ENCODE measurements around the gene KIAA0408. TPM values are rescaled to one million over a fixed set of nuclear protein-coding genes. Genes with fewer than 3 reads are reported as not detected.

The KIAA0408 gene
- total and polyA plus RNA-seq, 9 of the 15 experiments (the other 6 are each of a cell fraction or from before 2014, with no cell fraction given) = 0.11 TPM; not detected in 8

GRCh38 chr6:127458222-127458621 lies 967 bp downstream of the KIAA0408 start (continued):
- no peak for TF ChIP-seq DIDO1 (tag; IDR thresholded peaks at IDR 0.05; ENCODE audit: low read depth)
- TF ChIP-seq POU5F1 (IDR thresholded peaks at IDR 0.05; ENCODE audit: borderline replicate concordance, low read depth, low read length, partially characterized antibody) = no peak
- TF ChIP-seq ATF3 (IDR thresholded peaks at IDR 0.05) = no peak
- no peak for TF ChIP-seq ATF3 (CRISPR knock-in tag; conservative IDR thresholded peaks at IDR 0.05)
- no peak for TF ChIP-seq MECOM (CRISPR knock-in tag; IDR thresholded peaks at IDR 0.05)
- TF ChIP-seq TFAP4 (CRISPR knock-in tag; IDR thresholded peaks at IDR 0.05; ENCODE audit: borderline replicate concordance) = no peak
- TF ChIP-seq DNMT1 (IDR thresholded peaks at IDR 0.05) = no peak

- H3K9ac ChIP-seq (ENCODE audit: insufficient read depth in 1 of 2, low read depth in 2 of 2, low read length in 2 of 2) = no peak overlapping the region
- TF ChIP-seq RBM14 (IDR thresholded peaks at IDR 0.05; ENCODE audit: borderline replicate concordance, insufficient read depth, low read depth, low read length) (no peak), ZBTB7A (IDR thresholded peaks at IDR 0.05; ENCODE audit: borderline replicate concordance, control insufficient read depth, low read depth, low read length) (no peak), POLR3G (IDR thresholded peaks at IDR 0.05; ENCODE audit: extremely low read depth, insufficient read length, insufficient replicate concordance) (no peak), SLC30A9 (CRISPR knock-in tag; IDR thresholded peaks at IDR 0.05) (no peak), KLF6 (CRISPR knock-in tag; IDR thresholded peaks at IDR 0.05; ENCODE audit: borderline replicate concordance) (no peak), CEBPG (CRISPR knock-in tag; IDR thresholded peaks at IDR 0.05) (no peak), CEBPG (tag; conservative IDR thresholded peaks at IDR 0.05 in 1 of 2, IDR thresholded peaks at IDR 0.05 in 1 of 2) (peak; percentile 58 to 70; a peak in 3 of 4 replicates), MED1 (CRISPR knock-in tag; IDR thresholded peaks at IDR 0.05; ENCODE audit: borderline replicate concordance) (no peak), NFE2L1 (tag; IDR thresholded peaks at IDR 0.05; ENCODE audit: borderline replicate concordance, low read depth) (no peak)
- TF ChIP-seq, protein P1, sequence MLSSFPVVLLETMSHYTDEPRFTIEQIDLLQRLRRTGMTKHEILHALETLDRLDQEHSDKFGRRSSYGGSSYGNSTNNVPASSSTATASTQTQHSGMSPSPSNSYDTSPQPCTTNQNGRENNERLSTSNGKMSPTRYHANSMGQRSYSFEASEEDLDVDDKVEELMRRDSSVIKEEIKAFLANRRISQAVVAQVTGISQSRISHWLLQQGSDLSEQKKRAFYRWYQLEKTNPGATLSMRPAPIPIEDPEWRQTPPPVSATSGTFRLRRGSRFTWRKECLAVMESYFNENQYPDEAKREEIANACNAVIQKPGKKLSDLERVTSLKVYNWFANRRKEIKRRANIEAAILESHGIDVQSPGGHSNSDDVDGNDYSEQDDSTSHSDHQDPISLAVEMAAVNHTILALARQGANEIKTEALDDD (IDR thresholded peaks at IDR 0.05) = 0 out of 2 replicates have a peak, but pooled peaks have one; percentile 23
Measured at GRCh38 chr6:127457456-127458064, 1.6 kb downstream of the KIAA0408 start.

More at GRCh38 chr6:127457456-127458064, 1.6 kb downstream of the KIAA0408 start:
- Histone ChIP-seq H2AFZ (ENCODE audit: low read depth, low read length) (no peak overlapping the region), H3K9me3 (replicated peaks; ENCODE audit: control insufficient read depth, insufficient read depth, low read depth, low read length) (no peaks in the 10 kb centered on the region), H3K36me3 (ENCODE audit: control insufficient read depth, insufficient read depth, low read length) (no peaks in the 10 kb centered on the region), H3K4me2 (ENCODE audit: insufficient read depth, low read length) (no peak overlapping the region), H3K79me2 (ENCODE audit: control insufficient read depth, insufficient read depth, low read length) (no peaks in the 10 kb centered on the region), H3K4me1 (replicated peaks in 1 of 2; ENCODE audit: control insufficient read depth in 2 of 2, insufficient read depth in 2 of 2, low read length in 2 of 2) (no peaks in the 10 kb centered on the region), H3K4me3 (no peak overlapping the region), H3K27me3 (ENCODE audit: control insufficient read depth in 2 of 2, insufficient read depth in 2 of 2, low read length in 2 of 2) (no peaks in the 10 kb centered on the region), H4K20me1 (replicated peaks; ENCODE audit: control insufficient read depth, insufficient read depth, low read length) (no peaks in the 10 kb centered on the region), H3K9me1 (ENCODE audit: control insufficient read depth, insufficient read depth, low read length) (no peaks in the 10 kb centered on the region), H3K27ac (ENCODE audit: extremely low read depth, low read depth, low read length) (no peak overlapping the region)
- in situ Hi-C loops (cut with MboI) (no loop called here), intact Hi-C loops (cut with micrococcal nuclease) (no loop called here)
- no TSS peak for BruUV-seq (replicated peaks)
- ChIA-PET CTCF (ENCODE audit: low intra/inter-chr PET ratio) (no interaction called here), POLR2A (no interaction called here)
- FAIRE-seq (no peak), ATAC-seq (no peak), DNase-seq (ENCODE audit: extremely low read depth in 1 of 4, low spot score in 3 of 4) (no peak)
- 0% methylated on average over 3 of the region's 3 CpGs for WGBS (ENCODE audit: insufficient coverage, low coverage, missing lambda C conversion rate)
